HepG2 (cell line): ENCODE results near the gene PRKRIP1. TPM values are rescaled to one million over a fixed set of nuclear protein-coding genes. Genes with fewer than 3 reads are reported as not detected.

ENCODE experiments used
- EZH2 ChIP-seq: conservative IDR thresholded peaks from 2 replicates; pipeline ENCODE4 v1.6.1; 2012; ENCODE audit warnings: mild to moderate bottlenecking, low read depth, low read length, moderate library complexity
- IKZF5 ChIP-seq: IDR thresholded peaks from 2 replicates; pipeline ENCODE4 v1.6.1; 2018; ENCODE audit warnings: missing genetic modification reagents, mild to moderate bottlenecking, missing compliant biosample characterization
- NCOA2 ChIP-seq: sonication (generic); formaldehyde crosslinking; IDR thresholded peaks from 2 replicates; pipeline ENCODE4 v1.8.0; 2022; ENCODE audit warnings: inconsistent platforms
- RFXANK ChIP-seq: IDR thresholded peaks from 2 replicates; pipeline ENCODE4 v1.6.1; 2016
- RXRB ChIP-seq: IDR thresholded peaks from 2 replicates; pipeline ENCODE4 v1.6.1; 2016; ENCODE audit warnings: borderline replicate concordance, missing genetic modification reagents, missing compliant biosample characterization
- SRSF9 ChIP-seq: fragments of 200-400 bp; formaldehyde crosslinking; IDR thresholded peaks from 2 replicates; pipeline ENCODE4 v1.6.1; 2018; ENCODE audit warnings: borderline replicate concordance, mild to moderate bottlenecking, low read depth, low read length; ENCODE audit not compliant: insufficient read depth, poor library complexity, severe bottlenecking
- TP53 ChIP-seq: sonication (generic); formaldehyde crosslinking; conservative IDR thresholded peaks from 2 replicates; pipeline ENCODE4 v1.4.0; 2020; ENCODE audit warnings: missing genetic modification reagents
- ZNF232 ChIP-seq: sonication (generic); formaldehyde crosslinking; IDR thresholded peaks from 2 replicates; pipeline ENCODE4 v1.4.0; 2020; ENCODE audit warnings: missing genetic modification reagents, borderline replicate concordance
- ZNF318 ChIP-seq: sonication (generic); formaldehyde crosslinking; IDR thresholded peaks from 2 replicates; pipeline ENCODE4 v1.4.0; 2020; ENCODE audit warnings: mild to moderate bottlenecking, missing genetic modification reagents
- polyA plus RNA-seq, 8 experiments: library from polyadenylated mRNA; depleted of rRNA in 3 of 8; stranded (reverse) in 7 of 8; unstranded in 1 of 8; fragments of >200 nt; fragmentation: Illumina TruSeq in 4 of 8; extraction: Trizol in 4 of 8; gene quantifications; 2 replicates each; pipeline versions ENCODE4 v1.2.1 to v1.2.3, GENCODE V29; 2011 to 2016; ENCODE audit warnings: low read depth in 4 of 8, missing spikeins in 1 of 8, mixed read lengths in 1 of 8; ENCODE audit not compliant: insufficient read depth in 1 of 8
- total RNA-seq, 5 experiments: library from RNA; depleted of rRNA; stranded (reverse); fragments of >200 nt; fragmentation: Illumina TruSeq; extraction: Trizol; gene quantifications; 2 replicates each; pipeline ENCODE4 v1.2.3, GENCODE V29; 2016; ENCODE audit warnings: low read depth in 1 of 5
- TF ChIP-seq, protein P1 (sequence below): sonication (generic); formaldehyde crosslinking; IDR thresholded peaks from 2 replicates; pipeline ENCODE4 v1.4.0; 2020; ENCODE audit warnings: missing genetic modification reagents, borderline replicate concordance
- TF ChIP-seq, protein P2 (sequence below): sonication (generic); formaldehyde crosslinking; conservative IDR thresholded peaks from 2 replicates; pipeline ENCODE4 v1.4.0; 2020; ENCODE audit warnings: missing genetic modification reagents

PRKRIP1 gene
- total and polyA plus RNA-seq, 2 of the 13 experiments (the other 11 are each of a cell fraction or from before 2014, with no cell fraction given) = 13.2 to 16.8 TPM

DNA sequence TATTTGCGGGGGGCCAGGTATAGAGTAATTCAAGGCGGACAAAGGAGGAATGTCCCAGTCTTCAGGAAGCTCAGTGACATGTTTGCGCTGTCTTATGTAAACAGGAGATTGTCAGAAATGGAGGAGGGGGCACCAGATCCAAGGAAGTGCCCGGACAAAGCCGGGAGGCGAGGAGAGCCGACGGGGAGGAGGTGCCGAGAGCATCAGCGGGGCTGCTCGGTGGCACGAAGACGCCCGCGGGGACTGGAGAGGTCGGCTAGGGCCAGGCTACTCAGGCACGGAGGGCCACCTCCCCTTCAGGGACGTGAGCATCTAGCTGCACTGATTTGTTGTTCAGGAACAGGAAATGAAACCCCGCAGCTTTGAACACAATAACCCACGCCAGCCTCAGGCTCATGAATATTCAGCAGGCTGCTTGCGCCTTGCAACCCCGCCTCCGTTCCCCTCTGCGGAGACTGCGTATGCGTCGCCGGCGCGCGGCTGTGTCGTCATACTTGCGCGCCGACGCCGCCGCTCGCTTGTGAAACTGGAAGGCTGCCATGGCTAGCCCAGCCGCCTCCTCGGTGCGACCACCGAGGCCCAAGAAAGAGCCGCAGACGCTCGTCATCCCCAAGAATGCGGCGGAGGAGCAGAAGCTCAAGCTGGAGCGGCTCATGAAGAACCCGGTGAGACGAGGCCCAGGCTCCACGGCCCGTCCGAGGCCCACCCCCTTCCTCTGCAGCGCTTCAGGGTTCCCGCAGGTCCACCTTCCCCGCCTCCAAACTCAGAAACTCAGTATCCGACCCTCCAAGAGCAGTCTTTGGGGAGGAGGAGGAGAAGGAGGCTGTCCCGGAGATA lies at the start of gene PRKRIP1 (continued):
- TF ChIP-seq, protein P1, sequence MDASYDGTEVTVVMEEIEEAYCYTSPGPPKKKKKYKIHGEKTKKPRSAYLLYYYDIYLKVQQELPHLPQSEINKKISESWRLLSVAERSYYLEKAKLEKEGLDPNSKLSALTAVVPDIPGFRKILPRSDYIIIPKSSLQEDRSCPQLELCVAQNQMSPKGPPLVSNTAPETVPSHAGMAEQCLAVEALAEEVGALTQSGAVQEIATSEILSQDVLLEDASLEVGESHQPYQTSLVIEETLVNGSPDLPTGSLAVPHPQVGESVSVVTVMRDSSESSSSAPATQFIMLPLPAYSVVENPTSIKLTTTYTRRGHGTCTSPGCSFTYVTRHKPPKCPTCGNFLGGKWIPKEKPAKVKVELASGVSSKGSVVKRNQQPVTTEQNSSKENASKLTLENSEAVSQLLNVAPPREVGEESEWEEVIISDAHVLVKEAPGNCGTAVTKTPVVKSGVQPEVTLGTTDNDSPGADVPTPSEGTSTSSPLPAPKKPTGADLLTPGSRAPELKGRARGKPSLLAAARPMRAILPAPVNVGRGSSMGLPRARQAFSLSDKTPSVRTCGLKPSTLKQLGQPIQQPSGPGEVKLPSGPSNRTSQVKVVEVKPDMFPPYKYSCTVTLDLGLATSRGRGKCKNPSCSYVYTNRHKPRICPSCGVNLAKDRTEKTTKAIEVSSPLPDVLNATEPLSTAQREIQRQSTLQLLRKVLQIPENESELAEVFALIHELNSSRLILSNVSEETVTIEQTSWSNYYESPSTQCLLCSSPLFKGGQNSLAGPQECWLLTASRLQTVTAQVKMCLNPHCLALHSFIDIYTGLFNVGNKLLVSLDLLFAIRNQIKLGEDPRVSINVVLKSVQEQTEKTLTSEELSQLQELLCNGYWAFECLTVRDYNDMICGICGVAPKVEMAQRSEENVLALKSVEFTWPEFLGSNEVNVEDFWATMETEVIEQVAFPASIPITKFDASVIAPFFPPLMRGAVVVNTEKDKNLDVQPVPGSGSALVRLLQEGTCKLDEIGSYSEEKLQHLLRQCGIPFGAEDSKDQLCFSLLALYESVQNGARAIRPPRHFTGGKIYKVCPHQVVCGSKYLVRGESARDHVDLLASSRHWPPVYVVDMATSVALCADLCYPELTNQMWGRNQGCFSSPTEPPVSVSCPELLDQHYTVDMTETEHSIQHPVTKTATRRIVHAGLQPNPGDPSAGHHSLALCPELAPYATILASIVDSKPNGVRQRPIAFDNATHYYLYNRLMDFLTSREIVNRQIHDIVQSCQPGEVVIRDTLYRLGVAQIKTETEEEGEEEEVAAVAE (CRISPR knock-in tag) = no peak
- TF ChIP-seq TP53 (CRISPR knock-in tag) (no peak), RFXANK (CRISPR knock-in tag) (no peak), ZNF232 (no peak), IKZF5 (no peak; the same call in 1 of the 2 replicates), SRSF9 (no peak), EZH2 (no peak), ZNF318 (no peak), NCOA2 (CRISPR knock-in tag) (0 out of 2 replicates have a peak, but pooled peaks have one; percentile 13), RXRB (CRISPR knock-in tag) (no peak)
- TF ChIP-seq, protein P2, sequence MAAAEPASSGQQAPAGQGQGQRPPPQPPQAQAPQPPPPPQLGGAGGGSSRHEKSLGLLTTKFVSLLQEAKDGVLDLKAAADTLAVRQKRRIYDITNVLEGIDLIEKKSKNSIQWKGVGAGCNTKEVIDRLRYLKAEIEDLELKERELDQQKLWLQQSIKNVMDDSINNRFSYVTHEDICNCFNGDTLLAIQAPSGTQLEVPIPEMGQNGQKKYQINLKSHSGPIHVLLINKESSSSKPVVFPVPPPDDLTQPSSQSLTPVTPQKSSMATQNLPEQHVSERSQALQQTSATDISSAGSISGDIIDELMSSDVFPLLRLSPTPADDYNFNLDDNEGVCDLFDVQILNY (CRISPR knock-in tag) = no peak
